K562 (cell line): ENCODE results near the gene FLAD1. TPM values are rescaled to one million over a fixed set of nuclear protein-coding genes. Genes with fewer than 3 reads are reported as not detected.

Experiments
- ARNT ChIP-seq, 2 experiments: fragments of 450-650 bp; IDR thresholded peaks; 2 replicates each; pipeline ENCODE4 v1.6.1; 2016; ENCODE audit warnings: mild to moderate bottlenecking in 1 of 2
- CBFA2T2 ChIP-seq: fragments of 450-650 bp; conservative IDR thresholded peaks from 2 replicates; pipeline ENCODE4 v1.6.1; 2017; ENCODE audit warnings: mild to moderate bottlenecking
- DPF2 ChIP-seq: fragments of 450-650 bp; IDR thresholded peaks from 2 replicates; pipeline ENCODE4 v1.6.1; 2016
- HDAC2 ChIP-seq: fragments of 450-650 bp; IDR thresholded peaks from 2 replicates; pipeline ENCODE4 v1.6.1; 2016; ENCODE audit warnings: mild to moderate bottlenecking
- KAT7 ChIP-seq: sonication (generic); formaldehyde crosslinking; IDR thresholded peaks from 2 replicates; pipeline ENCODE4 v1.8.0; 2022; ENCODE audit warnings: missing genetic modification reagents, mild to moderate bottlenecking, borderline replicate concordance
- KDM1A ChIP-seq, 2 experiments: fragments of 450-650 bp; IDR thresholded peaks; 2 replicates each; pipeline ENCODE4 v1.6.1; 2016; ENCODE audit warnings: mild to moderate bottlenecking in 2 of 2
- MYC ChIP-seq, 2 experiments: fragments of 250-450 bp in 1 of 2; sonication (Bioruptor Pico) in 1 of 2; IDR thresholded peaks; 2 replicates each; pipeline versions ENCODE4 v1.5.1 to v1.6.1; 2012 to 2021; ENCODE audit warnings: low read depth in 2 of 2, borderline replicate concordance in 1 of 2, improper control_type of control experiment in 1 of 2, low read length in 1 of 2, mild to moderate bottlenecking in 1 of 2, moderate library complexity in 1 of 2
- SP2 ChIP-seq: IDR thresholded peaks from 2 replicates; pipeline ENCODE4 v1.6.1; 2011; ENCODE audit warnings: mild to moderate bottlenecking, low read depth, low read length, moderate library complexity; ENCODE audit not compliant: poor library complexity, severe bottlenecking; ENCODE audit errors: extremely low read depth
- SPI1 ChIP-seq: IDR thresholded peaks from 2 replicates; pipeline ENCODE4 v1.6.1; 2011; ENCODE audit warnings: low read depth, low read length, control low read depth, borderline replicate concordance
- SRF ChIP-seq, 2 experiments: fragments of 250-450, 450-650 bp in 1 of 2; sonication (Bioruptor Pico) in 1 of 2; sonication (generic) in 1 of 2; formaldehyde crosslinking; IDR thresholded peaks; 2 replicates each; pipeline versions ENCODE4 v1.5.0 to v1.5.1; 2020 to 2022; ENCODE audit warnings: mild to moderate bottlenecking in 1 of 2, missing genetic modification reagents in 1 of 2
- ZFP1 ChIP-seq: fragments of 450-650 bp; formaldehyde crosslinking; IDR thresholded peaks from 2 replicates; pipeline ENCODE4 v1.4.0; 2020; ENCODE audit warnings: mild to moderate bottlenecking, mixed read lengths
- ZNF175 ChIP-seq: fragments of 200-800 bp; sonication (Bioruptor generic); IDR thresholded peaks from 2 replicates; pipeline ENCODE4 v1.6.1; 2016; ENCODE audit warnings: low read depth, mild to moderate bottlenecking, missing genetic modification characterization, missing compliant biosample characterization
- polyA plus RNA-seq, 8 experiments: library from polyadenylated mRNA; depleted of rRNA in 4 of 8; stranded (reverse) in 5 of 8; unstranded in 3 of 8; fragments of >200 nt; fragmentation: Nextera tagmentation in 2 of 8; fragmentation: Illumina TruSeq in 1 of 8; extraction: Ambion mirVana in 2 of 8; extraction: Trizol in 1 of 8; gene quantifications; 2 replicates each; pipeline versions ENCODE4 v1.2.1 to v1.2.3, GENCODE V29; 2011 to 2014; ENCODE audit warnings: inconsistent platforms in 1 of 8, missing spikeins in 1 of 8
- total RNA-seq, 7 experiments: library from RNA; depleted of rRNA in 6 of 7; stranded (reverse); fragments of >200 nt in 6 of 7; fragmentation: Illumina TruSeq in 2 of 7; extraction: Trizol in 2 of 7; gene quantifications; 2 replicates each; pipeline versions ENCODE4 v1.2.1 to v1.2.3, GENCODE V29; 2011 to 2021; ENCODE audit warnings: low replicate concordance in 1 of 7
- TF ChIP-seq, protein P1 (sequence below): sonication (generic); formaldehyde crosslinking; IDR thresholded peaks from 2 replicates; pipeline ENCODE4 v1.8.0; 2022; ENCODE audit warnings: missing genetic modification reagents, mild to moderate bottlenecking, moderate library complexity, borderline replicate concordance

Gene FLAD1
- total and polyA plus RNA-seq, 9 of the 15 experiments (the other 6 are each of a cell fraction or from before 2014, with no cell fraction given), result 24.9 to 85.8 (median 67.0) TPM

DNA sequence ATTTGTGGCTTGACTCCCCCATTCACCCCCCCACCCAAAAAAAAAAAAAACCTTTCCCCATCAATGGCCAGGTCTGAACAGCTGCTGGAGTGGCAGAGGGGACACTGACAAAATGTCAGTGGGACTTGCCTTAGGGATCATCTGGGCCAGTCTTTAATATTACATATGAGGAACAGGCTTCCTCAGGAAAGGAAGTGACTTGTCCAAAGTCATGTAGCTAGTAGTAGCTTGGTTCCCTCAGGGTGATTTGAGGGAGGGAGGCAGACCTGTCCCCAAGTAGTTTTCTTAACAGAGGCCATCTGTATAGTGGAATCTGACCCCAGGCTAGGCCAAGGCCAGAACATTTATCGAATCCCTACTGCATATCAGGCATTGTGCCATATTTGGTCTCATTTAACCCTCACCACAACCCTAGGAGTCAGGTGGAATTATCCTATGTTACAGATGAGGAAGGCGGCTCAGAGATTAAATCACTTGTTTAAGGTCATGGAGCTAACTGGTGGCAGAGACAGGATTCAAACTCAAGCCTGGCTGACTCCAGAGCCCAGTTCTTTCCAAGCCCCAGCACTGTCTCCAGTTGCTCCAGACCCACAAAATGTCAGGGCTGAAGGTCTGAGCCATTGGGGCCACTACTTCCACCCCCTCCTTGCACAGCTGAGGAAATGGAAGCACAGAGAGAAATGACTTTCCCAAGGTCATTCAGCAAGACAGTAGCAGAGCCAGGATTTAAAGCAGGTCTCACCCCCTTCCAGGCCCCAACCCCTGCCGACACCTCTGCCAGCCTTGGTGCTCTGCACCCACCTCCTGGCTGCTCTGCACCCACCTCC is 29.8 kb downstream of the FLAD1 start (continued):
- peak in 1 of 2 experiments; percentile 80; a peak in 2 of 4 replicates for TF ChIP-seq SRF (CRISPR knock-in tag; IDR thresholded peaks at IDR 0.05)
- 0 out of 2 replicates have a peak, but pooled peaks have one; percentile 31 for TF ChIP-seq CBFA2T2
- TF ChIP-seq KAT7 (CRISPR knock-in tag), result no peak
- TF ChIP-seq SP2, result no peak
- TF ChIP-seq HDAC2, result 0 out of 2 replicates have a peak, but pooled peaks have one; percentile 41
- peak; percentile 6; the same call in 1 of the 2 replicates for TF ChIP-seq MYC (IDR thresholded peaks at IDR 0.05; ENCODE audit: low read depth, low read length)
- TF ChIP-seq MYC (CRISPR knock-in tag; IDR thresholded peaks at IDR 0.05; ENCODE audit: borderline replicate concordance, low read depth), result no peak
- TF ChIP-seq, protein P1, sequence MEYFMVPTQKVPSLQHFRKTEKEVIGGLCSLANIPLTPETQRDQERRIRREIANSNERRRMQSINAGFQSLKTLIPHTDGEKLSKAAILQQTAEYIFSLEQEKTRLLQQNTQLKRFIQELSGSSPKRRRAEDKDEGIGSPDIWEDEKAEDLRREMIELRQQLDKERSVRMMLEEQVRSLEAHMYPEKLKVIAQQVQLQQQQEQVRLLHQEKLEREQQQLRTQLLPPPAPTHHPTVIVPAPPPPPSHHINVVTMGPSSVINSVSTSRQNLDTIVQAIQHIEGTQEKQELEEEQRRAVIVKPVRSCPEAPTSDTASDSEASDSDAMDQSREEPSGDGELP (CRISPR knock-in tag), result 0 out of 2 replicates have a peak, but pooled peaks have one; percentile 16
- 0 out of 2 replicates have a peak, but pooled peaks have one; percentile 6 for TF ChIP-seq DPF2
- no peak for TF ChIP-seq ZFP1 (CRISPR knock-in tag)
- peak; percentile 35 to 44; a peak in 3 of 4 replicates for TF ChIP-seq KDM1A (IDR thresholded peaks at IDR 0.05)
- TF ChIP-seq SPI1, result peak; percentile 33; the same call in 1 of the 2 replicates
- TF ChIP-seq ARNT (IDR thresholded peaks at IDR 0.05), result no peak
- TF ChIP-seq ZNF175 (CRISPR knock-in tag), result 0 out of 2 replicates have a peak, but pooled peaks have one; percentile 10
